ENCODE data around the gene CSTPP1.
"Not testable (repeated sequence)": the region's sequence is repeated elsewhere in the genome, so short reads cannot be mapped to it uniquely, and the experiment has no call there.

Gene CSTPP1

GRCh38 chr11:46906609-46907041 is 29.9 kb upstream of the CSTPP1 start:
- FAIRE-seq (no peak), DNase-seq (ENCODE audit: extremely low spot score, insufficient read length, low read depth) (no peak)

GRCh38 chr11:46907606-46908005 is 29.0 kb upstream of the CSTPP1 start:
- DNase-seq (ENCODE audit: extremely low spot score, insufficient read length, low read depth) = no peak
- no peak for FAIRE-seq

GRCh38 chr11:46912526-46913150 is 23.9 kb upstream of the CSTPP1 start:
- DNase-seq (ENCODE audit: extremely low spot score, insufficient read length, low read depth) = no peak
- FAIRE-seq = no peak

GRCh38 chr11:46913484-46913883 is 23.1 kb upstream of the CSTPP1 start:
- DNase-seq (ENCODE audit: extremely low spot score, insufficient read length, low read depth) (no peak), FAIRE-seq (no peak)

GRCh38 chr11:46914363-46914762 is 22.2 kb upstream of the CSTPP1 start:
- FAIRE-seq = no peak
- no peak for DNase-seq (ENCODE audit: extremely low spot score, insufficient read length, low read depth)

- DNase-seq (ENCODE audit: extremely low spot score, insufficient read length, low read depth) (no peak), FAIRE-seq (no peak)
Observed at GRCh38 chr11:46914910-46915309, 21.7 kb upstream of the CSTPP1 start.

GRCh38 chr11:46916286-46917108 is 20.1 kb upstream of the CSTPP1 start:
- FAIRE-seq (no peak), DNase-seq (ENCODE audit: extremely low spot score, insufficient read length, low read depth) (no peak)

GRCh38 chr11:46917109-46917761 is 19.3 kb upstream of the CSTPP1 start:
- no peak for FAIRE-seq

GRCh38 chr11:46917762-46918082 is 18.8 kb upstream of the CSTPP1 start:
- no peak for DNase-seq (ENCODE audit: extremely low spot score, insufficient read length, low read depth)
- no peak for FAIRE-seq

More at GRCh38 chr11:46917109-46917761, 19.3 kb upstream of the CSTPP1 start:
- no peak for DNase-seq (ENCODE audit: extremely low spot score, insufficient read length, low read depth)

- peak; percentile 29 for DNase-seq (ENCODE audit: extremely low spot score, insufficient read length, low read depth)
- FAIRE-seq = no peak
Observed at GRCh38 chr11:46918083-46918787, 18.3 kb upstream of the CSTPP1 start, which contains the start of gene LRP4. Gene LRP4 (minus strand): TSS chr11:46918550. CDS start chr11:46918379, 171 bp downstream.

GRCh38 chr11:46918788-46919513 is 17.6 kb upstream of the CSTPP1 start:
- DNase-seq (ENCODE audit: extremely low spot score, insufficient read length, low read depth) (no peak), FAIRE-seq (no peak)

GRCh38 chr11:46920755-46921154 is 15.8 kb upstream of the CSTPP1 start:
- no peak for FAIRE-seq
- DNase-seq (ENCODE audit: extremely low spot score, insufficient read length, low read depth) = no peak

GRCh38 chr11:46927928-46928327 is 8.6 kb upstream of the CSTPP1 start:
- not testable (repeated sequence) for DNase-seq (ENCODE audit: extremely low spot score, insufficient read length, low read depth); FAIRE-seq

- DNase-seq (ENCODE audit: extremely low spot score, insufficient read length, low read depth); FAIRE-seq: not testable (repeated sequence)
Observed at GRCh38 chr11:46928701-46929100, 7.9 kb upstream of the CSTPP1 start.

GRCh38 chr11:46930089-46930488 is 6.5 kb upstream of the CSTPP1 start:
- FAIRE-seq (no peak), DNase-seq (ENCODE audit: extremely low spot score, insufficient read length, low read depth) (no peak)

- DNase-seq (ENCODE audit: extremely low spot score, insufficient read length, low read depth) = no peak
- no peak for FAIRE-seq
Observed at GRCh38 chr11:46942172-46942571, 5.6 kb downstream of the CSTPP1 start.

GRCh38 chr11:46944356-46945075 is 8.0 kb downstream of the CSTPP1 start:
- no peak for FAIRE-seq
- no peak for DNase-seq (ENCODE audit: extremely low spot score, insufficient read length, low read depth)

GRCh38 chr11:46947399-46948077 is 11.0 kb downstream of the CSTPP1 start:
- FAIRE-seq (no peak), DNase-seq (ENCODE audit: extremely low spot score, insufficient read length, low read depth) (no peak)

Data from GM18507 (cell line).